LoVo (cell line): Measurements from ENCODE around the gene ROBO4.
A peak's percentile ranks its signal among the peaks of the same experiment; 100 is the strongest.

Source experiments
- DNase-seq: peaks from one replicate; pipeline ENCODE4 v3.0.0-alpha.2; 2016; ENCODE audit warnings: low spot score

The ROBO4 gene

GRCh38 chr11:124840666-124841065 lies 57.0 kb downstream of the ROBO4 start:
- no peak for DNase-seq

GRCh38 chr11:124839972-124840621 lies 57.6 kb downstream of the ROBO4 start:
- no peak for DNase-seq

GRCh38 chr11:124839128-124839971 lies 58.3 kb downstream of the ROBO4 start:
- DNase-seq = no peak

GRCh38 chr11:124838805-124839127 lies 58.9 kb downstream of the ROBO4 start:
- no peak for DNase-seq

- DNase-seq = peak; percentile 57
Measured at GRCh38 chr11:124837491-124837856, 60.2 kb downstream of the ROBO4 start.

- no peak for DNase-seq
Measured at GRCh38 chr11:124835918-124836317, 61.7 kb downstream of the ROBO4 start.

- peak; percentile 68 for DNase-seq
Measured at GRCh38 chr11:124834526-124835180, 63.0 kb downstream of the ROBO4 start.
